HG02798 (cell line): ENCODE results near the gene PIEZO2.
"Not testable (repeated sequence)": the region's sequence is repeated elsewhere in the genome, so short reads cannot be mapped to it uniquely, and the experiment has no call there.

Source experiments
- ATAC-seq: cut with Tn5 transposase; IDR thresholded peaks from one replicate; pipeline ENCODE4 v1.9.1; 2021; ENCODE audit warnings: mild to moderate bottlenecking; ENCODE audit not compliant: unreplicated experiment, poor library complexity

Gene PIEZO2

GRCh38 chr18:10860928-10861327 is 288.4 kb downstream of the PIEZO2 start:
- no peak for ATAC-seq

GRCh38 chr18:10860382-10860781 is 289.0 kb downstream of the PIEZO2 start:
- no peak for ATAC-seq

GRCh38 chr18:10858477-10858876 is 290.9 kb downstream of the PIEZO2 start:
- no peak for ATAC-seq

- ATAC-seq = no peak
Measured at GRCh38 chr18:10856132-10856531, 293.2 kb downstream of the PIEZO2 start.

GRCh38 chr18:10852385-10853303 is 296.7 kb downstream of the PIEZO2 start:
- no peak for ATAC-seq

GRCh38 chr18:10851824-10852319 is 297.5 kb downstream of the PIEZO2 start:
- no peak for ATAC-seq

- ATAC-seq = no peak
Measured at GRCh38 chr18:10850840-10851239, 298.5 kb downstream of the PIEZO2 start.

- ATAC-seq = no peak
Measured at GRCh38 chr18:10850216-10850615, 299.2 kb downstream of the PIEZO2 start.

- ATAC-seq = no peak
Measured at GRCh38 chr18:10847907-10848306, 301.5 kb downstream of the PIEZO2 start.

- ATAC-seq = no peak
Measured at GRCh38 chr18:10847408-10847790, 302.0 kb downstream of the PIEZO2 start.

- no peak for ATAC-seq
Measured at GRCh38 chr18:10846657-10847407, 302.5 kb downstream of the PIEZO2 start.

GRCh38 chr18:10846035-10846434 is 303.3 kb downstream of the PIEZO2 start:
- not testable (repeated sequence) for ATAC-seq

- ATAC-seq = no peak
Measured at GRCh38 chr18:10843565-10843964, 305.8 kb downstream of the PIEZO2 start.

- ATAC-seq = no peak
Measured at GRCh38 chr18:10842861-10843260, 306.5 kb downstream of the PIEZO2 start.

GRCh38 chr18:10842371-10842770 is 307.0 kb downstream of the PIEZO2 start:
- ATAC-seq = no peak

GRCh38 chr18:10841203-10841602 is 308.2 kb downstream of the PIEZO2 start:
- ATAC-seq = no peak

- no peak for ATAC-seq
Measured at GRCh38 chr18:10840743-10841142, 308.6 kb downstream of the PIEZO2 start.

- no peak for ATAC-seq
Measured at GRCh38 chr18:10839421-10839820, 309.9 kb downstream of the PIEZO2 start.

- ATAC-seq = no peak
Measured at GRCh38 chr18:10838553-10838952, 310.8 kb downstream of the PIEZO2 start.

- no peak for ATAC-seq
Measured at GRCh38 chr18:10834128-10834815, 315.1 kb downstream of the PIEZO2 start.

- no peak for ATAC-seq
Measured at GRCh38 chr18:10833656-10834055, 315.7 kb downstream of the PIEZO2 start.
